GM18517 (cell line): ENCODE measurements around the gene IL6R.
"Not testable (repeated sequence)": the region's sequence is repeated elsewhere in the genome, so short reads cannot be mapped to it uniquely, and the experiment has no call there.

Experiments used
- ATAC-seq: cut with Tn5 transposase; IDR thresholded peaks from one replicate; pipeline ENCODE4 v1.9.1; 2021; ENCODE audit warnings: mild to moderate bottlenecking, moderate library complexity; ENCODE audit not compliant: unreplicated experiment

Gene IL6R

DNA sequence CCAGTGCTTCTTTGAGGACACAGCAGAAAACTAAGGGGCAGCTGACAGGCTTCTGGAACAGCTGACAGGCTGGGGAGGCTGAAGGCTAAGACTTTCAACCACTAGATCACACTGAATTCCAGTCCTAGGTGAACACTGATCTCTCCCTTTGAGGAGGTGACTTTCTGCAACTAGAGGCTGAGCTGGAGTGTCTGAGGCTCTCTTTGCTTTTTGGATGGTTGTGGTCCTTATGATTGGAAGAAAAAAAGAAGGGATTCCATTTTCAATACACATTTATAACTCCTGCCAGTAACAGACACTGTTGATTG lies 1.4 kb downstream of the IL6R start:
- ATAC-seq = no peak

DNA sequence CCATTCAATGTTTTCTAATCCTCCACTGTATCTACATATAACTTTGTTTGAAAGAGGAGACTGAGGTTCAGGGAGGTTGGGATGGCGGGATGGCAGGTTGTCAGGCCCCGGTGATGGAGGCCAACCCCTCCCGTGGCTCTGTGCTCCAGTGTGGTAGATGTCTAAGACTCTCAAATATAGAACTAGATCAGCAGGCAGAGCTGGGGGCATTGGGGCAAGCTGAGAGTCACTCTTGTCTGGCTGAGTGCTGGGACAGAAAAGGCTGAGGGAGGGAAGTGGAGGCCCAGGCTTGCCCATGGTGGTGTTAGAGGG lies 1.7 kb downstream of the IL6R start:
- ATAC-seq = no peak

DNA sequence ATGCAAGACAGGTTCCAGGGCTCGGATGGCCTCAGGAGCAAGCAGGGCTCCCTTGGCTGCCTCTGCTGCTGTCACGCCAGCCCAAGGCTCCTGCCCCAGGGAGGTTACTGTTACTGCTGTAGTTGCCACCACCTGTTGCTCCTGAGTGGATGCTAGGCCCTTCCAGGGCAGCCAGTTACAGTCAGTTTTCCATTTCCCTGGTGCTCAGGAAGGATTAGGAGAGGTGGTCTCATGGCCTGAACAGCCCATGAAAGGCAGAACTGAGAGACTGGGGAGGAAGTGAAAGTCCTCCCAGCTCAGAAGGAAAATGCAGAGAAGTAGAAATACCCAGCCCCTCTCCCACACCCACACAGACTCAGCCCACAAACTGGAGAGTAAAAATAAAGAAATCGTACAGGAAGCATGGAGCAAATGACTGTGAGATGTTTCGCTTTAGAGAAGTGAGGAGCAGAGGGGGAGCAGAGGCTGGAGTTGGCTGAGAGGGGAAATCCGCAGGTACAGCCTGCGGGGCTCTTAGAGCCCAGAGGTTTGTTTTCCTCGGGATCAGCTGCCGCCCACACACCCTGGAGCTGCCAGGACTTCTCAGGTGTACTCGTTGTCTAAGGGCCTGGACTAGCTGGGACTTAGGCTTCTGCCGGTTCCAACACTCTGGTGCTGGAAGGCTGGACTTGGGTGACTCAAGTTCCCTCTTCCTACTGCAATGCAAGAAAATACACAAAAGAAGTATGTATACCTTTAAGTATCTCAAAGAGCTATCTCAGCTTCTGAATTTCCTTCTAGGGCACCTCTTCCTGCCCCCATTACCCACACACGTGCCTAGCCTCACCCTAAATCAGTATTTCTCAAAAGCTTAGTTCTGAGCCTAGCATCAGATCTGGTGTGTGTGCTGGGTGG lies 2.3 kb downstream of the IL6R start:
- ATAC-seq = no peak

DNA sequence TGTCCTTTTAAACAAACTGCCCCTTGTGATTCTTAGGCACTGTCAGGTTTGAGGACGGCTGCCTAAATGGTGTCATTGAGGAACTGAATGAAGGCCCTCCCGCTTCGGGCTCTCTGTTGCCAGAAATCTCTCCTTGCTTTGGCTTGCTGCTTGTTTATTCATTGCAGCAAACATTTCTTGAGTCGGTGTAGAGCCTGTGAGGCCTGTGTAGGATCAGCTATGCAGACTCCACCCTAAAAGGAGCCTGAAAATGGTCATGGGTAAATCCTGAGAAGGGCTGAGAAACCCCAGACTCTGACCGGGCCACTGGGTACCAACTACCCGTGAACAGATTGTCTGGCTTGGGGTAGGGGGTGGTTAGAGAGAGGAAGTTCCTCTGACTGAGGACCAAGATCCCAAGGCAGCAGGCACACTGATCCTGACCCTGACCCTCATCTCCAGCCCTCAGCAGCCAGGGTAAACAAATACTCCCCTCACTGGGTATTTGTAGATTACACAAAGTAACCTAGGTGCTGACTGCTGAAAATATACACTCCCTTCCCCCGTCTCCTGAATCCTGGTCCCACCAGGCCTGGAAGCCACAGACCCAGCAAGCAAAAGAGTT lies 3.1 kb downstream of the IL6R start:
- ATAC-seq = no peak

DNA sequence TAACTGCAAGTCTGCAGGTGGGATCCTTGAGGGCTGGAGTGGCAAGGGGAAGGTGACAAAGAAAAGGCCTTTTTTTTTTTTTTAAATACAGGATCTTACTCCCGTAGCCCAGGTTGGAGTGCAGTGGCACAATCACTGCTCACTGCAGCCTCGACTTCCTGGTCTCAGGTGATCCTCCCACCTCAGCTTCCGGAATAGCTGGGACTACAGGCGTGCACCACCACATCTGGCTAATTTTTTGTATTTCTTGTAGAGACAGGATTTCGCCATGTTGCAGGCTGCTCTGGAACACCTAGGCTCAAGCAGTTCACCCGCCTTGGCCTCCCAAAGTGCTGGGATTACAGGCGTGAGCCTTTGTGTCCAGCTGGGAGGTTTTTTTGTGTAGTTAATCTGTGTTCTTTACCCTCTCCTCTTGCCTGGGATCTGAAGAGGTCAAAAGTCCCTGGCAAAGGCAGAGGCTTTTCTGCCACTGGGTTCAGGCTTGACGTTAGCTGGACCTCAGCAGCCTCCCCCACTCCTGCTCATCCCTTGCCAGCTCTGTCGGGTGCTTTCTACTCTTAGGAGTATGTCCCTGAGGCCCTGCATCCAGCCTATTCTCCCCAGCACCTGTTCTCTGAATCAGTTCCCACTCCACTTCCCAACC lies 5.2 kb downstream of the IL6R start:
- ATAC-seq = no peak

DNA sequence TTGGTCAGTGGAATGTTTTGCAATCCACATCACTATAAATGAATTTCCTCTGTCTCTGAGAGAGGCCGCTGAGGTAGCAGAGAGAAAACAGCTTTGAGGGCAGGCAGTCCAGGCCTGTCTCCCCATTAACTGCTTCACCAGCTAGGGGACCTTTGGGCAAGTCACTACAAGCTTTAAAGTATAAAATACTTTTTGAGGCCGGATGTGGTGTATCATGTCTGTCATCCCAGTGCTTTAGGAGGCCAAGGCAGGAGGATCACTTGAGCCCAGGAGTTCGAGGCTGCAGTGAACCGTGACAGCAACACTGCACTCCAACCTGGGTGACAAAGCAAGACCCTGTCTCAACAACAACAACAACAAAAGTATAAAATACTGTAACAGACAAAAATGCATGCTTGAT lies 6.4 kb downstream of the IL6R start:
- no peak for ATAC-seq

DNA sequence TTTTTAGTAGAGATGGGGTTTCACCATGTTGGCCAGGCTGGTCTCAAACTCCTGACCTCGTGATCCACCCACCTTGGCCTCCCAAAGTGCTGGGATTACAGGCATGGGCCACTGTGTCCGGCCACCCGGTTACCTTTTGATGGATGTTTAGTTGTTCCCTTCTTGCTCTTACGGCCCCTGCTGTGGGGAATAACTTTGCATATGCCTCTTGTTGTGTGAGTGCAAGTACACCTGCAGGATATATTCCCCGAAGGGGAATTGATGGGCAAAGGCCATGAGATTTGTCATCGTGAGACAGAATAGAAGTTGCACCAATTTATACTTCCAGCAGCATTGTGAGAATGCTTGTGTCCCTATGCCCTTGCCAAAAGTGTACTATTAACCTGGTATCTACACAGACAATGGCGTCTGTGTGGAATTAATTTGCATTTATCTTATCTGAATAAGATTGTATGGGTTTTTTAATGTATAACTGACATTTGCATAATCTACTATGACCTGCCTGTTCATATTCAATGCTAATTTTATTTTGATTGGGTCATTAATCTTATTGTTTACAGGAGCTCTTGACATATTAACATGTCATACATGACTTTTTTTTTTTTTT lies 8.1 kb downstream of the IL6R start:
- ATAC-seq = no peak

DNA sequence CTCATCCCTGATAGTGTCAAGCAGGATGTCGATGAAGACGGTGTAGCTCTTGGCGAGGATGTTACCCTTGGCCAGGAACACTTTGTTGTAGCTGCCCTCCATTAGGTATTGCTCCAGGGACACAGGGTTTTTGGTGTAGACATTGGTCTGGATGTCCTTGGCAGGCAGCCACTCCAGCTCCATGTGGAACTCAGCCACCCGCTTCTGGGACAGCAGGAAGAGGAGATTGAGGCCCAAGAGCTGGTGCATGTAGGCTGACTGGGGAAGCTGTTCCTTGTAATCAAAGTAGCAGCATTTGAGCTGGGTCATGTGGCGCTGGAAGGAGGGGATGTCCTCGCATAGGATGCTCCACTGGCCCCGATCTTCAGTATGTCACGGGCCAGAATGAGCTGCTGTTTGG lies 9.5 kb downstream of the IL6R start:
- ATAC-seq = no peak

DNA sequence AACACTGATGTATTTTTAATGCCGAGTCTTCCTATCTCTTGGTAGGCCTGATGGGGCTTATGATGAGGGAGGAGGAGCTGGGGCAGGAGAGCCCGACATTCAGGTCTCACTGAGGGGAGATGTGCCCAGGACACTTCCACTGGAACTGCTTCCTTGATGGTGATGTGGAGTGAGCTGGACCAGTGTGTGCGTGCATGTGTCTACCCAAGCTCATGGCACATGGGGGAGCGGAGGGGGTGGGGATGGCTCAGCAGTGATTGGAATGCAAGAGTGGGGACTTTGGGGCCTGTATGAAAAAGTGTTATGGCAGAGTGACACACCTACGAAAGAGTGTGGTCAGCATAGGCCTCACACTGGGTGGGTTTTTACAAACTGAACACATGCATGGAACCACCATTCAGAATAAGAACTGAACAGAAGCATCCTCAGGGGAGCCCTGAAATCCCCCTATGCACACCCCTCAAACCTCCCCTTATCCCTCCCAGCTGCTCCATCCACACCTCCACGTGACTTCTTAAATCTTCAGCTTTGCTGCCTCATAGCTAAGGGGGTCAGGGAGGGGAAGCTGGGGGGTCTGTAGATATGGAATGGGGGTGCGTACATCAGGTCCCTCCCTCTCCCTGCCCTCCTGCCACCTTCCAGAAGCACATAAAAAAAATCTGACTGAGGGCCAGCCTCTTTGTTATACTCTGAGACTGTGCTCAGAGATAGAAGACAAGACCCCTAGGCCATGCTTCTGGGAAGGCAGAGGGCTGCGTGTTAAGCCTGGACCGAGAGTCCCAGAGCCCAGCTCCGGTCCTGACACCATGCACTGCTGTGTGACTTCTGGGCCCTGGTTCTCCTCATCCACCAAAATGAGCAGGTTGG lies 11.6 kb downstream of the IL6R start:
- no peak for ATAC-seq

DNA sequence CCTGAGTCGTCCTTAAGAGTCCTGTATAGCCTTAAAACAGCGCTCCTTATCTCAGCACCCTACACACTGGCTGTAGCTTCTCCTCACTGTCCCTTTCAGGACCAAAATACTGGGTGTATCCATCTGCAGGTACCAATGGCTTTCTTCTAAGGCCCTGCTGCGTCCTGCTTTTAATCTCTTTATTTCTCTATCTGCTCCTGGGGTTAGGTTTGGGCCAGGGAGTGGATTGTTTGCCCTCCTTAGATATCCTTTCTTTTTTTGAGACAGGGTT lies 12.1 kb downstream of the IL6R start:
- no peak for ATAC-seq

DNA sequence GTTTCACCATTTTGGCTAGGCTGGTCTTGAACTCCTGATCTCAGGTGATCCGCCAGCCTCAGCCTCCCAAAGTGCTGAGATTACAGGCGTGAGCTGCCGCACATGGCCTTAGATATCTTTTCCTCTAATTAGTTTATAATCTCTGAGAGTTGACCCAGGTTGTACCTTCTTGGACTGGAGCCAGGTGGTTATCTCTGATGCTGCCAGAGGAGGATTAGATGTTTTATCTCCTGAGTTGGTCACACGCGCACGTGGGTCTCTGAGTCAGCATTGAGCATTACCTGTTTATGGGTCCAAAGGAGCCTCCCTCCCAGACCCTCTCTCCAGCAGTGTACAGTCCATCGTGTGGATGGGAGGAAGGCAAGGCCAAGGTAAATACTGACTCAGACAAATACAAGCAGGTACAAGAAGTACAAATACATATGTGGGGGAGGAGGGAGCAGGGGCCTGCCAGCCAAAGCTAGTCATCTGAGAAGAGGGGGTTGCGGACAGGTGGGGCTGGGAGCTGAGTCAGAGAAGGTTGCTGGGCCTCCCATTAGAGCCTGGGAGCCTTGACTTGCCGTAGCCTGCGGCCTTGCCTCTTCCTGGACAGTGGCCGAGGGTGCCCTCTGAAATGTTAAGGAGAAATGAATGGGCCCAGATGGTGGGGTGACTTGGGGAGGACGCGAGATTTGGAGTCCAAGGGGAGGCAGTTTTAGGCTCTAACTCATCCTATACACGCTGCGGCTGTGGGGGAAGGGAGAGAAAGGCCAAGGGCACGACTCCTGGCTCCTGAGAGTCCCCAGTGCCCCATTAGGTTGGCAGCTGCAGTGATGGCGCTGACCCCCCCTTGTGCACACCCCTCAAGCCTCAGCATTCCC lies 13.1 kb downstream of the IL6R start:
- ATAC-seq = no peak

DNA sequence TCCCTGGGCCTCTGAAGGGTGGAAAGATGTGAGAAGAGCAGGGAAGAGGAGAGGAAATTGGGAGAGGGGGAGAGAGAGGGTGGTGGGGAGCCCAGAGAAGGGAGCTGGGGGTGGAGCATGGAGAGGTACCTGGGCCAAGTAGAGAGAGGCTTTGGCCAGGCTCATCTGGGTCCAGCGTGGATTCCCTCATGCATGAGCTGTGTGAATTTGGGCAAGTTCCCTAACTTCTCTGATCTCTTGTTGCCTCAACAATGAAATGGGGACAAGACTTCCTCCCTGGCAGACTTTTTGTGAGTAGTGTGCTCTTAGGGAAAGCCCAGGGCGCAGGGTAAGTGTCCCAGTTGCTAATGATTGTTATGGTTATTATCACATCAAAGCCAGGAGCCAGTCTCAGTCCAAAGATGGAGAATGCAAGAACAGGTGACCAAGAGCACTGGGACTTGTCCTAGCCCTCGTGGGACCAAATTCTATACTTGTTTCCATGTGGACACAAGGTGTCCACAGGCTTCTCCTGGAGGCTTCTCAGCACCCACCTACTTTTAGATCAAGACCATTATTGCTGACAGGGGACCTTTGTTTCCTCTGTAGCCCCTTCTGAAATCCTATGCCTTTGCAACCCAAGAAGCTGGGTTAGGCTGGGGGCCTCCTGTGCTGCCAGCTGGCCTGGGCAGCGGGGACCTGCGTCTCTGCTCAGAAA lies 13.9 kb downstream of the IL6R start:
- ATAC-seq = no peak

DNA sequence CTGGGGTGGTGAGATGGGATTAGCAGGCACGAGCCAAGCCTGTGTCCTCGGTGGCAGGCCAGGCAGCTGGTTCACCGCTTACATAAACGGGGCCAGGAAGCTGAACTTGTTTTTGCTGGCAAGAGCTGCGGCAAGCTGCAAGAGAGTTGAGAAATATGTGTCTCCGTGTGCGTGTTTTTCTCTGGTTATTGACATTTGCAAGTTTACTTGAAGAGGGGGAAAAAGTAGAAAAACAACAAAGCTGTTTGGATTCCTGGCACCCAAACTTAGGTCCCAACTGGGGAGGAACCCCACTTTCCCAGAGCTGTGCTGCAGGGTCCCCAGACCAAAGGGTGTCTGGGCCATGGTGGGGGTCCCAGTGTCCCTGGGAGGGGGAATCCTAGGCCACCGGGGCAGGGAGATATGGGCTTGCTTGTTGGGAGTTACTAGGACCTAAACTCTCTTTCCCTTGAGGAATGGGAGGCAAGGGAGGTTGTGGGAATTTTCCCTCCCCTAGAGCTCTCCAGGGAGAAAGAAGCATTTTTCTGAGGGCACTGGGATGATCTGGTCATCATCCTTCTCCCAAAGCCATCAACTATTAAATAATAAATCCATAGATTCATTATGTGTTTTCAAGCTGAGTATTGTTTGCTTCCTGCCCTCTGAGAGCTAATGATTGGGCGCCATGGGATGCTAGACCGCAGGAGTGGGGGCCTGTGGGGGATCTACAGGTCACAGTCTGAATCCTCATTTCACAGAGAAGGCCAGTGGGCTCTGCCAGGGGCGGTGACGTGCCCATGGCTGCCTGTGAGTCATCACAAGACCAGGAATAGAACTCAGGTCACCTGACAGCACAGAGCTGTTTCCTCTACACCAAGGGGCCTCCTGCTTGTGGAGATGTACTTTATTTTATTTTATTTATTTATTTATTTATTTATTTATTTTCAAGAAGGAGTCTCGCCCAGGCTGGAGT lies 14.8 kb downstream of the IL6R start:
- ATAC-seq = no peak

DNA sequence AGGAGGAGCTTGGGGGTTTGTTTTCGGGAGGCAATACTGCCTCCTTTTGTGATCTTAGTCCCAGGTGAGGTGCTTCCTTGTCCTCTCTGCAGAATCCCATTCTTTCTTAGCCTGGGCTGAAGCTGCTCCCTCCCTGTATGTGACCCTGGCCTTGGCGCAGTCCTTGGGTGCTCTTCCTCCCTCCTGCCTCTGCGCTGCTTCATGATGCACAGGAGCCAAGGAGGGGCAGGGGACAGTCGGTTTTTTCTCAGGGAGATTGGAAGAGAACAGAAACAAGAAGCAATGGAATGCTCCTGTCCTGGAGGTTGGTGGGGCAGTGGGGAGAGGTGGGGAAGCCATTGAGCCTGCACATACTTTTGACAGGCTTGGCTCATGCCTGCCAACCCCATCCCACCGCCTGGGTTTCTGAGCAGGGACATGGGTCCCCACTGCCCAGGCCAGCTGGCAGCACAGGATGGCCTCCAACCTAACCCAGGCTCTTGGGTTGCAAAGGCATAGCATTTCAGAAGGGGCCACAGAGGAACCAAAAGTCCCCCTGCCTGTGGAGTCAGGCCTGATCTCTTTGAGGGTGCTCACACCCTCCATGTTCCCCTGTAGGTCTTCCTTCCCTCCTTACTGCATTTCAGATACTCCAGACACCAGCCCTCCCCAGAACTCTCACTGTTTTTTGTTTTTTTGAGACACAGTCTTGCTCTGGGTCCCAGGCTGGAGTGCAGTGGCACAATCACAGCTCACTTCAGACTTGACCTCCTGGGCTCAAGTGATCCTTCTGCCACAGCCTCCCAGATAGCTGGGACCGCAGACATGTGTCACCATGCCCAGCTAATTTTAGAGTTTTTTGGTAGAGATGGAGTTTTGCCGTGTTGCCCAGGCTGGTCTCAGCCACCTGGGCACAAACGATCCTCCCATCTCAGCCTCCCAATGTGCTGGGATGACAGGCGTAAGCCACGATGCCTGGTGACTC lies 16.1 kb downstream of the IL6R start:
- ATAC-seq = no peak

DNA sequence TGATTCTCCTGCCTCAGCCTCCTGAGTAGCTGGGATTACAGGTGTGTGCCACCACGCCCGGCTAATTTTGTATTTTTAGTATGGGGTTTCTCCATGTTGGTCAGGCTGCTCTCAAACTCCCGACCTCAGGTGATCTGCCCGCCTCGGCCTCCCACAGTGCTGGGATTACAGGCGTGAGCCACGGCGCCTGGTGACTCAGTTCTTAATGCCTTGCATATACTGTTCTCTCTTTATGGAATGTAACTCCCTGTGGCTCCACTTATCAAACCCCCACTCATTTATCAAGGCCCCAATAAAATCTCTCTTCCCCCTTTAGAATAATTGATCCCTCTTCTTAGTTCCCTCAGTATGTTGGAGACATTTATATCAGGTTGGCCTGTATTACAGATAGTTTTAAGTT lies 16.9 kb downstream of the IL6R start:
- not testable (repeated sequence) for ATAC-seq

DNA sequence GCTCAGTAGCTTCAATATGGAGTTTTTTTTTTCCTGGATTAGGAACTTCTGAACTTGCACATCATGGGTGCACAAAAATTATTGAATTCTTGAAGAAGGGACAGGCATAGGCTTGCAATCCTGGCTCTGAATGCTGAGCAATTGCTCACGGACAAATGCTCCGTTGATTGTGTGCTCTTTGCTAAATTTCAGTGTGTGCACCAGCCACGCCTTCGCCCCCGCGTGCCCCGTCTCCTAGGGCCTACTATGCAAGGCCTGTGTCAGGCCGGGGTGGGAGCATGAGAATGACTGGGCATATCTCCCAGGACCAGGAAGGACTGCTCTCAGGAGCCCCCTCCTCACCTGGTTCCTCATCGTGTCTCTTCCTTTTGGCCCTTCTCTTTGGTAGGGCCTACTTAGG lies 17.4 kb downstream of the IL6R start:
- ATAC-seq = no peak

DNA sequence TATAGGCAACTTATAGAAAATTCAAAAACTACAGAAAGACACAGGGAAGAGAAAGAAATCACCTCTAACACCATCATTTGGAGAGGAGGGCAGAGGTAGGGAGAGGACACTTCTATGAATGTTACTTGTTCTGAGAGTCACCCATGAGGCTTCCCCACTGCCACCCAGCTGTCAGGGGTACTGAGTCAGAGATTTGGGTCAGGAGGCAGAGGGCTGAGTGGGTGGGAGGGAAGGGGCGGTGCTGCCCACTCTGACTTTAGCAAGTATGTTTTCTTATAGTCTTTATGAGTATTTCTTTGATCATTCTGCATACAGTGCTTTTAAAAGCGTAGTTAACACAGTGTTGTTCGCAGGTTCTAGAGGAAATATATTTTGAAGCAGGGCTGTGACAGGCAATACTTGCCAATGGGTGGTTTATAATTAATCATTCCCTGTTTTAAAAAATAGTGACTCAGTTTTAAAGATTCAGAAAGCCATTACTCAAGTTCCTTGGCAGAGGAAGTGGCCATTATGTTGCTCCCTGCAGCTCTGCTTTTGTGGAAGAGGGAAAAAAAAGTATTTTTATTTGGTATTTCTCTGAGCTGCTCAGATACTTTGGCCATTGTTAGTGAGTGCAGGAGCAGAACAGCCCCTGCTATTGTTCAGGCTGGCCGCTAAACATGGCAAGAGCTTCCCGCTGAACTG lies 18.3 kb downstream of the IL6R start:
- ATAC-seq = no peak
